AG04449 (cell line): ENCODE results near the gene ZNF445.
"Not testable (repeated sequence)": the region's sequence is repeated elsewhere in the genome, so short reads cannot be mapped to it uniquely, and the experiment has no call there.

Experiments
- CTCF ChIA-PET: fragments of 350-600 bp; formaldehyde crosslinking; extraction: SDS; loops from one replicate; lab custom pipeline; 2021; ENCODE audit warnings: antibody characterized with exemption; lab: Yijun Ruan, JAX
- POLR2A ChIA-PET: fragments of 400-600, 350-600 bp; formaldehyde crosslinking; extraction: SDS; loops from one replicate; lab custom pipeline; 2020; ENCODE audit warnings: antibody characterized with exemption, inconsistent platforms; lab: Yijun Ruan, JAX
- DNase-seq: peaks from one replicate; pipeline ENCODE4 v3.0.0-alpha.2; 2010; ENCODE audit warnings: low read depth, low spot score
- H3K4me3 ChIP-seq: 2 replicates; pipeline ENCODE4 v1.5.1; 2011; ENCODE audit warnings: low read depth, mild to moderate bottlenecking, control low read depth, low read length
- CTCF ChIP-seq: IDR thresholded peaks from one replicate; pipeline ENCODE4 v1.5.1; 2011; ENCODE audit warnings: mild to moderate bottlenecking, moderate library complexity, low read length, control low read depth, inconsistent platforms; ENCODE audit not compliant: insufficient read depth; ENCODE audit errors: missing control alignments

ZNF445 gene

GRCh38 chr3:44482721-44483120, 5.3 kb upstream of the ZNF445 start:
- no peak overlapping the region for H3K4me3 ChIP-seq
- ChIA-PET POLR2A (no interaction called here), CTCF (no interaction called here)
- TF ChIP-seq CTCF = no peak
- no peak for DNase-seq

DNA sequence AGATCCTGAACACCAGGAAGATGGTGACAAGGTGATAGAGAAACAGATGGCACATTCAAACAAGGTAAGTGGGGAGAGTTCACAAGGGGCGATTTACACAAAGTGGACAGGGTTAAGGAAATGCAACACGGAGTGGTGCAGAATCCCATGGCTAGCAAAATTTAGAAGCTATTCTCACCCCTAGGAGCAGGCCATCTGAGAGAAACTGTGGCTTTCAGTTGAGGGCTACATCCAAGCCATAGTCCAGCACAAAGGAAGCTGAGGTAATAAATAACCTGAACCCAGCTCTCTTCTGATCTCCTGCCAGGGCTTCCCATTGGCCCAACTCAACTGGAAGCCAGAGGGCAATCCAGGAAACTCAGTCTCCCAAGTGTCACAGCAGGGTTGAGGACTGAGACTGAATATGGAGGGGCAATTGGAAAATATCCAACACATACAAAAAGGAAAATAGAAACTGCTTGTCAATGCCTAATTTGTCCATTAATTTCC, 1.2 kb upstream of the ZNF445 start:
- TF ChIP-seq CTCF = no peak
- no peak overlapping the region for H3K4me3 ChIP-seq
- CTCF ChIA-PET = interaction anchor here (0.6 to 2.0 kb wide), 2 partner anchors 20 to 154 kb away, joined by 3 to 7 read pairs; no protein-coding TSS in a partner anchor
- POLR2A ChIA-PET = interaction anchor here (0.6 kb wide), 1 partner anchor 147 kb away, joined by 3 read pairs; no protein-coding TSS in a partner anchor
- DNase-seq = no peak

GRCh38 chr3:44478055-44478468, 592 bp upstream of the ZNF445 start:
- no peak for DNase-seq
- TF ChIP-seq CTCF = no peak
- POLR2A ChIA-PET = interaction anchor here (0.6 kb wide), 1 partner anchor 147 kb away, joined by 3 read pairs; no protein-coding TSS in a partner anchor
- CTCF ChIA-PET = interaction anchor here (2.0 kb wide), 1 partner anchor 154 kb away, joined by 7 read pairs; no protein-coding TSS in a partner anchor
- peak overlapping the region; percentile 65 for H3K4me3 ChIP-seq

DNA sequence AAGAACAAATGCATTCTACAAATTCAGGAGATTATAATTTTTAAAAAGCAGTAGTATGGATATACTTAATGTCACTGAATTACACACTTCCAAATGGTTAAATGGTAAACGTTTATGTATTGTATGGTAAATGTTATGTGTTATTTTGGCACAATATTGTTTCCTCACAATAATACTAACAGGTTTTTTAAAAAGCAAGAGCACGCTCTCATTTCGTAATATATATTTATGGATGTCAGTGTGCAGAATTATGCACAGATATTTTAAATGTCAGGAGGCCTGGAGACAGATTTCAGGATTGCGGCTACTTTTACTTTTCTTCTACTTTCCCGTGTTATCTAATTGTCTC, 533 bp downstream of the ZNF445 start:
- ChIA-PET CTCF (no interaction called here), POLR2A (no interaction called here)
- H3K4me3 ChIP-seq = peak overlapping the region; percentile 65
- DNase-seq = no peak
- no peak for TF ChIP-seq CTCF

- peak overlapping the region; percentile 65 for H3K4me3 ChIP-seq
- CTCF ChIA-PET = no interaction called here
- DNase-seq = peak; percentile 23
- no peak for TF ChIP-seq CTCF
- POLR2A ChIA-PET = interaction anchor here (0.6 kb wide), 1 partner anchor 15 kb away, joined by 3 read pairs; no protein-coding TSS in a partner anchor
These were observed 1.3 kb downstream of the ZNF445 start for GRCh38 chr3:44476181-44476611.

- DNase-seq, H3K4me3 ChIP-seq, CTCF ChIA-PET, POLR2A ChIA-PET: not testable (repeated sequence)
These were observed 2.6 kb downstream of the ZNF445 start for GRCh38 chr3:44474886-44475285.

GRCh38 chr3:44470430-44470829, 7.0 kb downstream of the ZNF445 start:
- POLR2A ChIA-PET = no interaction called here
- TF ChIP-seq CTCF = no peak
- DNase-seq = no peak
- CTCF ChIA-PET = no interaction called here
- no peak overlapping the region for H3K4me3 ChIP-seq
